Endodermal cell (in vitro differentiated cells): Measurements from ENCODE around the gene MUCL3. TPM values are rescaled to one million over a fixed set of nuclear protein-coding genes. Genes with fewer than 3 reads are reported as not detected.
A peak's percentile ranks its signal among the peaks of the same experiment; 100 is the strongest.
"Not testable (repeated sequence)": the region's sequence is repeated elsewhere in the genome, so short reads cannot be mapped to it uniquely, and the experiment has no call there.

ENCODE experiments used
- DNase-seq: peaks from one replicate; pipeline ENCODE4 v3.0.0-alpha.2; 2017
- H3K27ac ChIP-seq: 2 replicates; pipeline ENCODE4 v1.5.1; 2013; ENCODE audit warnings: mild to moderate bottlenecking, low read depth, low read length, moderate library complexity
- H3K27me3 ChIP-seq: 2 replicates; pipeline ENCODE4 v1.6.1; 2013; ENCODE audit warnings: mild to moderate bottlenecking, low read length, moderate library complexity; ENCODE audit not compliant: insufficient read depth, control insufficient read depth, poor library complexity, severe bottlenecking
- H3K36me3 ChIP-seq: 2 replicates; pipeline ENCODE4 v1.7.0; 2013; ENCODE audit warnings: mild to moderate bottlenecking, low read length, moderate library complexity; ENCODE audit not compliant: control insufficient read depth, insufficient read depth
- H3K4me1 ChIP-seq: one replicate; pipeline ENCODE4 v1.7.0; 2013; ENCODE audit warnings: low read length; ENCODE audit not compliant: control insufficient read depth, insufficient read depth
- H3K4me3 ChIP-seq: 2 replicates; pipeline ENCODE4 v1.5.1; 2013; ENCODE audit warnings: mild to moderate bottlenecking, low read length, moderate library complexity
- H3K9ac ChIP-seq: 2 replicates; pipeline ENCODE4 v1.6.1; 2013; ENCODE audit warnings: mild to moderate bottlenecking, low read length, moderate library complexity; ENCODE audit not compliant: poor library complexity, severe bottlenecking; ENCODE audit errors: extremely low read depth
- H3K9me3 ChIP-seq: 2 replicates; pipeline ENCODE4 v1.6.1; 2013; ENCODE audit warnings: mild to moderate bottlenecking, low read length, moderate library complexity; ENCODE audit not compliant: control insufficient read depth
- H3K27ac Mint-ChIP-seq: 2 replicates; pipeline ENCODE4 v1.8.0; 2020; ENCODE audit warnings: mixed read lengths
- H3K27me3 Mint-ChIP-seq: 2 replicates; pipeline ENCODE4 v1.8.0; 2021; ENCODE audit warnings: mild to moderate bottlenecking, mixed read lengths; ENCODE audit not compliant: insufficient read depth
- H3K36me3 Mint-ChIP-seq: 2 replicates; pipeline ENCODE4 v1.8.0; 2020; ENCODE audit warnings: low read depth, mixed read lengths
- H3K4me1 Mint-ChIP-seq: 2 replicates; pipeline ENCODE4 v1.8.0; 2020; ENCODE audit warnings: mixed read lengths
- H3K4me3 Mint-ChIP-seq: 2 replicates; pipeline ENCODE4 v1.8.0; 2020; ENCODE audit warnings: mild to moderate bottlenecking, moderate library complexity, mixed read lengths
- H3K9me3 Mint-ChIP-seq: 2 replicates; pipeline ENCODE4 v1.8.0; 2020; ENCODE audit warnings: mild to moderate bottlenecking, mixed read lengths
- CTCF ChIP-seq: fragments of 200-600 bp; sonication (generic); conservative IDR thresholded peaks from 2 replicates; pipeline ENCODE4 v1.5.0; 2021; ENCODE audit warnings: antibody characterized with exemption, mild to moderate bottlenecking
- WGBS, 2 experiments: methylation state at CpG; one replicate each; pipeline versions ENCODE4 v1.1.5 to v1.1.7; 2013; ENCODE audit warnings: missing lambda C conversion rate in 2 of 2, mixed read lengths in 1 of 2; ENCODE audit not compliant: insufficient coverage in 1 of 2, insufficient read length in 1 of 2; 5-methylcytosine and 5-hydroxymethylcytosine counted together
- total RNA-seq, 2 donors: library from RNA; stranded (reverse); fragmentation: NEBNext Ultra II Directional in 1 of 2; extraction: Animal tissue kit (Norgen Biotek cat#: 25700) in 1 of 2; gene quantifications; 2 replicates in 1 of 2; 3 replicates in 1 of 2; pipeline ENCODE4 v1.2.1, GENCODE V29; 2021

The MUCL3 gene
- total RNA-seq, 2 donors from 2014 or later: 0.18 TPM

GRCh38 chr6:30918670-30919069 is 22.1 kb upstream of the MUCL3 start:
- H3K27ac ChIP-seq: no peak overlapping the region
- H3K9ac ChIP-seq: no peak overlapping the region
- H3K36me3 ChIP-seq: peaks cover 42% of the 10 kb centered on the region
- H3K9me3 ChIP-seq: no peaks in the 10 kb centered on the region
- H3K27me3 ChIP-seq: no peaks in the 10 kb centered on the region
- Mint-ChIP-seq H3K9me3 (no peaks in the 10 kb centered on the region), H3K27ac (no peak overlapping the region), H3K4me3 (no peak overlapping the region), H3K36me3 (peaks cover 51% of the 10 kb centered on the region), H3K27me3 (no peaks in the 10 kb centered on the region), H3K4me1 (peaks cover 17% of the 10 kb centered on the region)
- no peak overlapping the region for H3K4me3 ChIP-seq
- no peak for DNase-seq
- no peak for TF ChIP-seq CTCF
- 92 to 96% methylated on average over 8 of the region's 8 CpGs for WGBS, 2 experiments
- H3K4me1 ChIP-seq: no peaks in the 10 kb centered on the region

- H3K4me1 ChIP-seq: no peaks in the 10 kb centered on the region
- Mint-ChIP-seq H3K36me3 (peaks cover 55% of the 10 kb centered on the region), H3K4me1 (peaks cover 6% of the 10 kb centered on the region), H3K27ac (no peak overlapping the region), H3K27me3 (no peaks in the 10 kb centered on the region), H3K9me3 (no peaks in the 10 kb centered on the region), H3K4me3 (no peak overlapping the region)
- peaks cover 31% of the 10 kb centered on the region for H3K36me3 ChIP-seq
- H3K27me3 ChIP-seq: no peaks in the 10 kb centered on the region
- 81 to 89% methylated on average over 4 to 7 of the region's 7 CpGs for WGBS, 2 experiments
- H3K9ac ChIP-seq: no peak overlapping the region
- peak; percentile 29 for TF ChIP-seq CTCF
- no peaks in the 10 kb centered on the region for H3K9me3 ChIP-seq
- H3K27ac ChIP-seq: no peak overlapping the region
- no peak overlapping the region for H3K4me3 ChIP-seq
- DNase-seq: peak; percentile 82
Observed at GRCh38 chr6:30922447-30922852, 18.3 kb upstream of the MUCL3 start.

- not testable (repeated sequence) for H3K9ac ChIP-seq, H3K27ac ChIP-seq, H3K9me3 Mint-ChIP-seq, H3K4me3 Mint-ChIP-seq, H3K4me1 ChIP-seq, H3K4me3 ChIP-seq, H3K27me3 ChIP-seq, H3K4me1 Mint-ChIP-seq, H3K27me3 Mint-ChIP-seq, DNase-seq
- H3K27ac Mint-ChIP-seq: peak overlapping the region; percentile 16
- peaks cover 36% of the 10 kb centered on the region for H3K36me3 ChIP-seq
- H3K36me3 Mint-ChIP-seq: peaks cover 59% of the 10 kb centered on the region
- WGBS, 2 experiments: 91% methylated on average over 9 of the region's 9 CpGs; no CpG with 5 or more reads in 1 of the 2 experiments
- peaks cover 12% of the 10 kb centered on the region for H3K9me3 ChIP-seq
Observed at GRCh38 chr6:30924040-30924627, 16.6 kb upstream of the MUCL3 start.

GRCh38 chr6:30926644-30927043 is 14.1 kb upstream of the MUCL3 start:
- H3K27ac Mint-ChIP-seq: no peak overlapping the region
- Histone ChIP-seq H3K36me3 (peaks cover 17% of the 10 kb centered on the region), H3K27ac (no peak overlapping the region), H3K27me3 (no peaks in the 10 kb centered on the region), H3K9me3 (peaks cover 12% of the 10 kb centered on the region), H3K9ac (no peak overlapping the region), H3K4me3 (no peak overlapping the region), H3K4me1 (no peaks in the 10 kb centered on the region)
- TF ChIP-seq CTCF: no peak
- WGBS, 2 experiments: 91 to 100% methylated on average over 2 to 4 of the region's 4 CpGs
- H3K36me3 Mint-ChIP-seq: peaks cover 47% of the 10 kb centered on the region
- no peak overlapping the region for H3K4me3 Mint-ChIP-seq
- DNase-seq: no peak
- H3K27me3 Mint-ChIP-seq: no peaks in the 10 kb centered on the region
- peaks cover 13% of the 10 kb centered on the region for H3K9me3 Mint-ChIP-seq
- H3K4me1 Mint-ChIP-seq: peaks cover 6% of the 10 kb centered on the region

- not testable (repeated sequence) for H3K27me3 Mint-ChIP-seq, DNase-seq, H3K27ac Mint-ChIP-seq, H3K4me1 Mint-ChIP-seq, H3K9ac ChIP-seq, H3K4me3 Mint-ChIP-seq, H3K27ac ChIP-seq, H3K4me1 ChIP-seq, H3K4me3 ChIP-seq, H3K27me3 ChIP-seq
- 85 to 90% methylated on average over 2 to 3 of the region's 3 CpGs for WGBS, 2 experiments
- H3K9me3 ChIP-seq: peaks cover 12% of the 10 kb centered on the region
- H3K36me3 ChIP-seq: peaks cover 17% of the 10 kb centered on the region
- Mint-ChIP-seq H3K9me3 (peaks cover 13% of the 10 kb centered on the region), H3K36me3 (peaks cover 47% of the 10 kb centered on the region)
Observed at GRCh38 chr6:30927080-30927479, 13.7 kb upstream of the MUCL3 start.
